ENCODE data around the gene RASSF5. TPM values are rescaled to one million over a fixed set of nuclear protein-coding genes. Genes with fewer than 3 reads are reported as not detected.

RASSF5 gene
- total and polyA plus RNA-seq, 2 of the 13 experiments (the other 11 are each of a cell fraction or from before 2014, with no cell fraction given) = 0.18 to 0.40 TPM

DNA sequence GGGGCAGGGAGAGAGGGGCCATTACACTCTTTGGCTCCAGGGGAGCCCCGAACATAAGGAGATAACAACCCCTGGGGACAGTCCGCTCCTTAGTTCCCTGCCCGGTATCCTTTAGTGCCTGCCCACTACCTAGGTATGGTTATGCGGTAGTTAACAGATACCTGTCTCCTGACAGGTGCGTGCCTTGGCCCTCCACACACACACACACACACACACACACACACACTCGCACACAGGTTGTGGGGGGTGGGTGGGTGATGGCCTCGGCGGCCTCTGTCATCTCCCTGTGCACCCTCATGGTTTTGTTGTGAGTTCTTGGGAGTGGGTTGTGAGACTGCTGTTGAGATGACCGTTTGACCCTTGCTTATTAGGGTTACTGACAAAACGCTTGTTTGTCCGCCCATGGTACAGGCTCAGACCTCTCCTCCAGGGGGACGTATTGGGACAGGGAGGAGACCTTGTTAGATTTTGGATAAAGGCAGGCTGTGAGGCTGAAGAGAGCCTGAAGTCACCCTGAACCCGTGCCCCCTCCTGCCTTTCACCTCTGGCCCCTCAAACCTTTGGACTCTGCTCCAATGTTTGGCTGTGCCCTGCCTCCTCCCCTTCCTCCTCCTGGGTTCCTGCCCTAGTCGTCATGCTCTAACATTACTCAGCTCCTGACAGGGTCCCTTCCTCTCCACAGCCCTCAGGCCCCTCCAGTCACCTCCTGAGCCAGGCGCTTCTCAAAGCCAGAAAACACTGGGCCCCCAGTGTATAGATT lies 979 bp downstream of the RASSF5 start (continued):
- TF ChIP-seq NCOA1 (CRISPR knock-in tag; IDR thresholded peaks at IDR 0.05) (no peak), LCORL (IDR thresholded peaks at IDR 0.05) (no peak), LCORL (CRISPR knock-in tag; IDR thresholded peaks at IDR 0.05) (peak; percentile 86), ZNF672 (CRISPR knock-in tag; IDR thresholded peaks at IDR 0.05) (no peak), RXRB (CRISPR knock-in tag; IDR thresholded peaks at IDR 0.05; ENCODE audit: borderline replicate concordance) (no peak), NAIF1 (CRISPR knock-in tag; IDR thresholded peaks at IDR 0.05; ENCODE audit: borderline replicate concordance) (no peak), ZNF589 (CRISPR knock-in tag; conservative IDR thresholded peaks at IDR 0.05) (no peak), JUND (CRISPR knock-in tag; IDR thresholded peaks at IDR 0.05) (no peak), ZNF850 (CRISPR knock-in tag; conservative IDR thresholded peaks at IDR 0.05) (no peak), ZNF670 (CRISPR knock-in tag; IDR thresholded peaks at IDR 0.05; ENCODE audit: borderline replicate concordance) (no peak), NR2F1 (CRISPR knock-in tag; IDR thresholded peaks at IDR 0.05) (peak; percentile 73 to 81)
- TF ChIP-seq, protein P1, sequence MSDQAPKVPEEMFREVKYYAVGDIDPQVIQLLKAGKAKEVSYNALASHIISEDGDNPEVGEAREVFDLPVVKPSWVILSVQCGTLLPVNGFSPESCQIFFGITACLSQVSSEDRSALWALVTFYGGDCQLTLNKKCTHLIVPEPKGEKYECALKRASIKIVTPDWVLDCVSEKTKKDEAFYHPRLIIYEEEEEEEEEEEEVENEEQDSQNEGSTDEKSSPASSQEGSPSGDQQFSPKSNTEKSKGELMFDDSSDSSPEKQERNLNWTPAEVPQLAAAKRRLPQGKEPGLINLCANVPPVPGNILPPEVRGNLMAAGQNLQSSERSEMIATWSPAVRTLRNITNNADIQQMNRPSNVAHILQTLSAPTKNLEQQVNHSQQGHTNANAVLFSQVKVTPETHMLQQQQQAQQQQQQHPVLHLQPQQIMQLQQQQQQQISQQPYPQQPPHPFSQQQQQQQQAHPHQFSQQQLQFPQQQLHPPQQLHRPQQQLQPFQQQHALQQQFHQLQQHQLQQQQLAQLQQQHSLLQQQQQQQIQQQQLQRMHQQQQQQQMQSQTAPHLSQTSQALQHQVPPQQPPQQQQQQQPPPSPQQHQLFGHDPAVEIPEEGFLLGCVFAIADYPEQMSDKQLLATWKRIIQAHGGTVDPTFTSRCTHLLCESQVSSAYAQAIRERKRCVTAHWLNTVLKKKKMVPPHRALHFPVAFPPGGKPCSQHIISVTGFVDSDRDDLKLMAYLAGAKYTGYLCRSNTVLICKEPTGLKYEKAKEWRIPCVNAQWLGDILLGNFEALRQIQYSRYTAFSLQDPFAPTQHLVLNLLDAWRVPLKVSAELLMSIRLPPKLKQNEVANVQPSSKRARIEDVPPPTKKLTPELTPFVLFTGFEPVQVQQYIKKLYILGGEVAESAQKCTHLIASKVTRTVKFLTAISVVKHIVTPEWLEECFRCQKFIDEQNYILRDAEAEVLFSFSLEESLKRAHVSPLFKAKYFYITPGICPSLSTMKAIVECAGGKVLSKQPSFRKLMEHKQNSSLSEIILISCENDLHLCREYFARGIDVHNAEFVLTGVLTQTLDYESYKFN (CRISPR knock-in tag; conservative IDR thresholded peaks at IDR 0.05) = peak; percentile 59
- TF ChIP-seq, protein P2, sequence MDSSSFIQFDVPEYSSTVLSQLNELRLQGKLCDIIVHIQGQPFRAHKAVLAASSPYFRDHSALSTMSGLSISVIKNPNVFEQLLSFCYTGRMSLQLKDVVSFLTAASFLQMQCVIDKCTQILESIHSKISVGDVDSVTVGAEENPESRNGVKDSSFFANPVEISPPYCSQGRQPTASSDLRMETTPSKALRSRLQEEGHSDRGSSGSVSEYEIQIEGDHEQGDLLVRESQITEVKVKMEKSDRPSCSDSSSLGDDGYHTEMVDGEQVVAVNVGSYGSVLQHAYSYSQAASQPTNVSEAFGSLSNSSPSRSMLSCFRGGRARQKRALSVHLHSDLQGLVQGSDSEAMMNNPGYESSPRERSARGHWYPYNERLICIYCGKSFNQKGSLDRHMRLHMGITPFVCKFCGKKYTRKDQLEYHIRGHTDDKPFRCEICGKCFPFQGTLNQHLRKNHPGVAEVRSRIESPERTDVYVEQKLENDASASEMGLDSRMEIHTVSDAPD (CRISPR knock-in tag; IDR thresholded peaks at IDR 0.05) = no peak
- TF ChIP-seq, protein P3, sequence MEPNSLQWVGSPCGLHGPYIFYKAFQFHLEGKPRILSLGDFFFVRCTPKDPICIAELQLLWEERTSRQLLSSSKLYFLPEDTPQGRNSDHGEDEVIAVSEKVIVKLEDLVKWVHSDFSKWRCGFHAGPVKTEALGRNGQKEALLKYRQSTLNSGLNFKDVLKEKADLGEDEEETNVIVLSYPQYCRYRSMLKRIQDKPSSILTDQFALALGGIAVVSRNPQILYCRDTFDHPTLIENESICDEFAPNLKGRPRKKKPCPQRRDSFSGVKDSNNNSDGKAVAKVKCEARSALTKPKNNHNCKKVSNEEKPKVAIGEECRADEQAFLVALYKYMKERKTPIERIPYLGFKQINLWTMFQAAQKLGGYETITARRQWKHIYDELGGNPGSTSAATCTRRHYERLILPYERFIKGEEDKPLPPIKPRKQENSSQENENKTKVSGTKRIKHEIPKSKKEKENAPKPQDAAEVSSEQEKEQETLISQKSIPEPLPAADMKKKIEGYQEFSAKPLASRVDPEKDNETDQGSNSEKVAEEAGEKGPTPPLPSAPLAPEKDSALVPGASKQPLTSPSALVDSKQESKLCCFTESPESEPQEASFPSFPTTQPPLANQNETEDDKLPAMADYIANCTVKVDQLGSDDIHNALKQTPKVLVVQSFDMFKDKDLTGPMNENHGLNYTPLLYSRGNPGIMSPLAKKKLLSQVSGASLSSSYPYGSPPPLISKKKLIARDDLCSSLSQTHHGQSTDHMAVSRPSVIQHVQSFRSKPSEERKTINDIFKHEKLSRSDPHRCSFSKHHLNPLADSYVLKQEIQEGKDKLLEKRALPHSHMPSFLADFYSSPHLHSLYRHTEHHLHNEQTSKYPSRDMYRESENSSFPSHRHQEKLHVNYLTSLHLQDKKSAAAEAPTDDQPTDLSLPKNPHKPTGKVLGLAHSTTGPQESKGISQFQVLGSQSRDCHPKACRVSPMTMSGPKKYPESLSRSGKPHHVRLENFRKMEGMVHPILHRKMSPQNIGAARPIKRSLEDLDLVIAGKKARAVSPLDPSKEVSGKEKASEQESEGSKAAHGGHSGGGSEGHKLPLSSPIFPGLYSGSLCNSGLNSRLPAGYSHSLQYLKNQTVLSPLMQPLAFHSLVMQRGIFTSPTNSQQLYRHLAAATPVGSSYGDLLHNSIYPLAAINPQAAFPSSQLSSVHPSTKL (CRISPR knock-in tag; IDR thresholded peaks at IDR 0.05) = 0 out of 2 replicates have a peak, but pooled peaks have one; percentile 22
- TF ChIP-seq, protein P4, sequence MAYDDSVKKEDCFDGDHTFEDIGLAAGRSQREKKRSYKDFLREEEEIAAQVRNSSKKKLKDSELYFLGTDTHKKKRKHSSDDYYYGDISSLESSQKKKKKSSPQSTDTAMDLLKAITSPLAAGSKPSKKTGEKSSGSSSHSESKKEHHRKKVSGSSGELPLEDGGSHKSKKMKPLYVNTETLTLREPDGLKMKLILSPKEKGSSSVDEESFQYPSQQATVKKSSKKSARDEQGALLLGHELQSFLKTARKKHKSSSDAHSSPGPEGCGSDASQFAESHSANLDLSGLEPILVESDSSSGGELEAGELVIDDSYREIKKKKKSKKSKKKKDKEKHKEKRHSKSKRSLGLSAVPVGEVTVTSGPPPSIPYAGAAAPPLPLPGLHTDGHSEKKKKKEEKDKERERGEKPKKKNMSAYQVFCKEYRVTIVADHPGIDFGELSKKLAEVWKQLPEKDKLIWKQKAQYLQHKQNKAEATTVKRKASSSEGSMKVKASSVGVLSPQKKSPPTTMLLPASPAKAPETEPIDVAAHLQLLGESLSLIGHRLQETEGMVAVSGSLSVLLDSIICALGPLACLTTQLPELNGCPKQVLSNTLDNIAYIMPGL (CRISPR knock-in tag; IDR thresholded peaks at IDR 0.05; ENCODE audit: borderline replicate concordance in 1 of 2, low read depth in 1 of 2) = no peak
- TF ChIP-seq, protein P5, sequence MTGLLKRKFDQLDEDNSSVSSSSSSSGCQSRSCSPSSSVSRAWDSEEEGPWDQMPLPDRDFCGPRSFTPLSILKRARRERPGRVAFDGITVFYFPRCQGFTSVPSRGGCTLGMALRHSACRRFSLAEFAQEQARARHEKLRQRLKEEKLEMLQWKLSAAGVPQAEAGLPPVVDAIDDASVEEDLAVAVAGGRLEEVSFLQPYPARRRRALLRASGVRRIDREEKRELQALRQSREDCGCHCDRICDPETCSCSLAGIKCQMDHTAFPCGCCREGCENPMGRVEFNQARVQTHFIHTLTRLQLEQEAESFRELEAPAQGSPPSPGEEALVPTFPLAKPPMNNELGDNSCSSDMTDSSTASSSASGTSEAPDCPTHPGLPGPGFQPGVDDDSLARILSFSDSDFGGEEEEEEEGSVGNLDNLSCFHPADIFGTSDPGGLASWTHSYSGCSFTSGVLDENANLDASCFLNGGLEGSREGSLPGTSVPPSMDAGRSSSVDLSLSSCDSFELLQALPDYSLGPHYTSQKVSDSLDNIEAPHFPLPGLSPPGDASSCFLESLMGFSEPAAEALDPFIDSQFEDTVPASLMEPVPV (CRISPR knock-in tag; IDR thresholded peaks at IDR 0.05) = no peak
